SH-SY5Y (cell line): ENCODE data around the gene ZSCAN30.

Experiments used
- GATA2 ChIP-seq: IDR thresholded peaks from 2 replicates; pipeline ENCODE4 v1.6.1; 2011; ENCODE audit warnings: mild to moderate bottlenecking, low read depth, low read length
- GATA3 ChIP-seq: IDR thresholded peaks from 2 replicates; pipeline ENCODE4 v1.6.1; 2011; ENCODE audit warnings: low read depth, mild to moderate bottlenecking, low read length, moderate library complexity

Gene ZSCAN30

DNA sequence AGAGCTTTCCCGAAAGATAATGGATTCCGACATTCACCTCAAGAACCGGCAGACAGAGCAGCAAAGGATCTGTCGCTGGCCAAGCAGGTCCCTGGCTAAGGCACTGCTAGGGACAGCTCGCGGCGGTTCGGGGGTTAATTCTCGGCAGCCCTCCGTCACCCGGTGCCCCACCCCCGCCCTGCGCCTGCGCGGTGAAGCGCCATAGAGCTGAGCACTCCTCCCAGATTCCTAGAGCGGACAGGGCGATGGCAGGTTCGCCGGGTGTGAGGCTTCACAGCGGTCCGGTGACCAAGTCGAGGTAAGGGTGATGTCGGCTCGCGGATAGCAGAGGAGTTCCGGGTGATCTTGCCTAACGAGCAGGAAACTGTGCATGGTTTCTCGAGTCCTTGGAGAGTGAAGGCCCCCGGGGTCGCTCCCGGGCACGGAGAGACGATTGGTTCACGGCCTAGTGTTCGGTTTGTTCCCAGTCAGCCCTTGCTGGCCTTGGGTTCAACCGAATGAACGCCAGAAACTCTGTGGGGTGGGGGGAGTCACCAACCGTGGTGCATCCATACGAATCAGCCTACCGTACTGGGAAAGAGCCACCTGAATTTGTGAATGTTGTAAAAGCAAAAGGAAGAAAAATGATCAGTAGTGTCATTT, at the start of gene ZSCAN30:
Gene ZSCAN30 (minus strand): TSS at position 136 of the 642 bp plus-strand sequence. CDS start 25,877 bp downstream, outside the sequence.
- no peak; the same call in 1 of the 2 replicates for TF ChIP-seq GATA2

DNA sequence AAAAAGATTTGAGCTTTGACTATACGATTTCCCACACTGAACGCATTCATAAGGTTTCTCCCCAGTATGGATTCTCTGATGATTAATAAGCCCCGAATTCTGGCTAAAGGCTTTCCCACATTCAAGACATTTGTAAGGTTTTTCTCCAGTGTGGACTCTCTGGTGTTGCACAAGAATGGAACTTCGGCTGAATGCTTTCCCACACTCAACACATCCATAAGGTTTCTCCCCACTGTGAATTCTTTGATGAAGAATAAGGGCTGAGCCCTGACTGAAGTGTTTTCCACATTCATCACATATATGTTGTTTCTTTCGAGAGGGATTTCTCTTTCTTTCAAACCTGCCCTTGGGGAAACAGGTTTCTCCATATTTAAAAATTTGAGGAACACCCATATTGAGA, 47.3 kb upstream of the ZSCAN30 start:
- TF ChIP-seq GATA2: no peak
- TF ChIP-seq GATA3: no peak

DNA sequence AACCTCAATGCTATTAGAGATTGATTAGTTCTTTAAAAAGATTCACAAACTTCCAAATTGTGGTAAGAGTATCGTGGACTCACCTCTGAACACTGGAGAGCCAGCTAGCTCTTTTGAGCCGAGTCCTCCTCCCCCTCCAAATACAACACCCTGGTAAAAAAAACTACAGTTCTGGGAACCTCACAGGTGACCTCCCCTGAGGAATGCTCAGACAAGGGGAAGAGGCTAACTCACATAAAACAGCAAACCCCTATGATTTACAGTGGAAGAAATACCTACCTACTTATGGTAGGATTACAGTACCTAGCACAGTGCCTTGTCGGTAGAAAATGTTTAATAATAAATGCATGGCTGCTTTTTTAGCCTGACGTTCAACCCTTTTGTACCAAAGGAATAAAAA, 45.8 kb upstream of the ZSCAN30 start:
- TF ChIP-seq GATA2: no peak
- TF ChIP-seq GATA3: no peak

- no peak for TF ChIP-seq GATA2
- TF ChIP-seq GATA3: no peak
Measured at GRCh38 chr18:35334821-35335220, 44.8 kb upstream of the ZSCAN30 start.

- TF ChIP-seq GATA2 (no peak), GATA3 (no peak)
Measured at GRCh38 chr18:35334212-35334611, 44.2 kb upstream of the ZSCAN30 start.

DNA sequence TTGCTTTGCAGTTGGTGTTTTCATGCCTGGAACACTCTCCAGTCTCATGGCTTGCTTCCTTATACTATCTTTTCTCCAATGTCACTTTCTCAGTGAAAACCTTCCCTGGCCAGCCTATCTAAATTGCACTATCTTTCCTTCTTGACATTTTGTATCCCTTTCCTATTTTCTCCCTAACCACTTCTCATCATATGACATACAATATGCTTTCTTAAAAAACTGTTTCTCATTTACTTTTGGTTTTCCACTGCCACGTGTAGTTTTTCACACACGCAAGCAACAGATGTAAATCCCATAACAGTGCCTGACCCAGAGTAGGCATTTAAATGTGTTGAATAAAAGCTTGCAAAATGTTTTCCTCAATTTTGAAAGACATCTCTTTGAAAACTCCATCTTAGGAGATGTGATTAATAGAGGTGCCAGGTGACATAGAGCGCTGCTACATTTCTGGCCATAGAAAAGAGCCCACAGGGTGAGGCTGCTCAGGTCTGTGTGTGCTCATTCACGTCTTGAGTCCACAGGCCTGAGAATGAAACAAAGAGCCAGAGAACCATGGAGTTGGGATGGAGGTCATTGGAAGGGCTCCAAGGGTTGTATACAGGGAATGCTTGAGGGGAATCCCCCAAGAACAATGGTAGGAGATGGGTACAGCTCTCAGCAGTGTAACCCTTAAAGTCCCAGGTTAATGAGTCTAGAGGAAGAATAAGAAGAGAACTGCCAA, 41.5 kb upstream of the ZSCAN30 start:
- TF ChIP-seq GATA2: no peak
- no peak for TF ChIP-seq GATA3

DNA sequence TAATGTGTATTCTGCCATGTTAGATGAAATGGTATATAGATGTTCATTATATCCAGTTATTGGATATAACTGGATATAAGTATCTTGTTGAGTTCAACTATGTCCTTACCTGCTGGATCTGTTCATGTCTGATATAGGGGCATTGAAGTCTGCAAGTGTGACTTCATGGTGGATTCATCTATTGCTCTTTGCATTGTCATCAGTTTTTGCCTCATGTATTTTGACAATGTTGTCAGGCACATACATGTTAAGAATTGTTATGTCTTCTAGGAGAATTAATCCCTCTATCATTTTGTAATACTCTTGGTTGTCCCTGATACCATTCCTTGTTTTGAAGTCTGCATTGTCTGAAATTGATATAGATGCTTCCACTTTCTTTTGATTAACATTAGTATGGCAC, 38.8 kb upstream of the ZSCAN30 start:
- TF ChIP-seq GATA3: no peak

- no peak for TF ChIP-seq GATA2
- no peak for TF ChIP-seq GATA3
Measured at GRCh38 chr18:35326695-35327387, 36.8 kb upstream of the ZSCAN30 start.

DNA sequence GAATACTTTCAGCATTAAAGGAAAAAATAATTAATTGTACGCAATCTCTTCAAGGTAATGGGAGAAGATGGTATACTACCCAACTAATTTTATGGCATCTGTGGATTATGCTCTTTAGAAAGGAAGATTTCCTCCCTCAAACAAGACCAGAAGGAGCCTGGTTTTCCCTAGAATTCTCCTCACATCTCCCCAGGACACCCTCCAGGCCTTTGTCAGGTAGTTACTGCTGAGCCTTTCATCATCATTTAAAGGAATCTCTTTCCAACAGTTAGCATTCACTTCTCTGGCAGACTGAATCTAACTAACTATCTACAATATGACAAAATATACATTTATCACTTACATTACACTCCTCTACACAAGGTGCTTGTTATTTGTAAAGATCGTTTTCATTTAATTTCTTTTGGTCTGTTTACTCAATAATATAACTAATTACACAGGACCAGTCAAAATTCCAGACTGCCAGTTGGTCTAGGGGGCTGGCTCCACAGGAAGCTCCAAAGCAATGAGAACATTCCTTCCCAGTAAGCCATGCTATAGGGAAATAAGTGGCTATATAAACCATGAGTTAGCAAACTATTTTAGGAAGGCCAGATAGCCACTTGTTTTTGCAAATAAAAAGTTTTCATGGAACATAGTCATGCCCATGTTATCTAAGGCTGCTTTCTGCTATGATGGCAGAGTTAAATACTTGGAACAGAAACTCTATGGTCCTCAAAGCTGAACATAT, 35.1 kb upstream of the ZSCAN30 start:
- TF ChIP-seq GATA2 (no peak), GATA3 (no peak)

DNA sequence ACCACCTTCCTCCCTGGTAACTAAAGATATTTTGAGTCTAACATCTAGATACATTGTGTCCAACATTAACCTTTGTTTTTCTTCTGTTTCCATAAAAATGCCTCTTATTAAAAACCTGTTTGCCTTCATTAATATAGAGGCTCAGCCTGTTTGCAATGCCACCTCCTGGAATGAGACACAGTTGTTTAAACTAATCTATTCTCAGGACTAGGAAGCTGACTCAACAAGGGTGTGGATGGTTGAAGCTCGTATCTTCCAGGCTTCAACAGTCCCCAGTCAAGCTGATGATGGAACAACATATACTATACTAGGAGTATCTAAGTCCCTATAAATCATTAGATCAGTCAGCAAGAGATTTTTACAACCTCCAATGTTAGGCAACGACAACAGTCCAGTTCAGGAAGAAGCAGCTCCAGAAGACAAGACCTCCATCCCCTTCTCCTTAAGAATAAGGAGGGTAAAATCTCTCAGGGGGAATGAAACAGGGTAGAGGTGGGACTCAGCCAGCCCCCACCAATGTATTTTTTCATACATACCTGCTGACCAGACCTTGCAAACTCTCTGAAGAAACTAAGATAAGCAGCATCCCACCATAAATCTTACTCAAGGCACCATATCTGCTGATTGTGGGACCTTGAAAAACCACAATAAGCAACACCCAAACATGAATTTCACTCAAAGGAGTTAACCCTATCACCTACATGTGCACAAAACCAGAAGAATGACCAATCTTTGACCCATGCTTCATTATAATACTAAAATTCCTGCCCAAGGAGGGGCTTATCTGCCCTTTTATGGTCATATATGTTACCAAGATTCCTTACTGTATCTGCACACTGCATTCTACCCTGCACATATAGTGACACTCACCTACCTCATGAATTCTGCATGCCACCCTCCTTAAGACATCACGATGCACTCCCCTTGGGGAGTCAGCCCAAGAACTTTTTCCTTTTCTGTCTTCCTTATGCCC, 32.7 kb upstream of the ZSCAN30 start:
- TF ChIP-seq GATA3 (no peak), GATA2 (no peak)

DNA sequence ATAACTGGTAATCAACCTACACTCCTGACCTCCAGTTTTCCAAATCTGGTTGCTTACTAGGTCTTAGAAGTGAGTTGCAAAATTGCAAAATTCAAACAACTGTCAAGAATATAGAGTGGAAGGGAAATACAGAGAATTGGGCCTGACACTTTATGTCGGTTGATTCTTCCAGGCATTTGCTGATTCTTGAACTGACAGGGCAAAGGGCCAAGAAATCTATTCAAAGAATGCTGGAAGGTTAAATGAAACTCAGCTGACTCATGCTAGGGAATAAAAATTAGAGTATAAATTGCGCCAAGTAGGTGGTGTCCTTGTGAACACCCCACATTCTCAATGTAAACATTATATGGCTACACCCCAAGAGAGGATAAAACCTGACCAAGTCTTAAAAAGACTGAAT, 21.5 kb upstream of the ZSCAN30 start:
- TF ChIP-seq GATA3 (no peak), GATA2 (no peak)

DNA sequence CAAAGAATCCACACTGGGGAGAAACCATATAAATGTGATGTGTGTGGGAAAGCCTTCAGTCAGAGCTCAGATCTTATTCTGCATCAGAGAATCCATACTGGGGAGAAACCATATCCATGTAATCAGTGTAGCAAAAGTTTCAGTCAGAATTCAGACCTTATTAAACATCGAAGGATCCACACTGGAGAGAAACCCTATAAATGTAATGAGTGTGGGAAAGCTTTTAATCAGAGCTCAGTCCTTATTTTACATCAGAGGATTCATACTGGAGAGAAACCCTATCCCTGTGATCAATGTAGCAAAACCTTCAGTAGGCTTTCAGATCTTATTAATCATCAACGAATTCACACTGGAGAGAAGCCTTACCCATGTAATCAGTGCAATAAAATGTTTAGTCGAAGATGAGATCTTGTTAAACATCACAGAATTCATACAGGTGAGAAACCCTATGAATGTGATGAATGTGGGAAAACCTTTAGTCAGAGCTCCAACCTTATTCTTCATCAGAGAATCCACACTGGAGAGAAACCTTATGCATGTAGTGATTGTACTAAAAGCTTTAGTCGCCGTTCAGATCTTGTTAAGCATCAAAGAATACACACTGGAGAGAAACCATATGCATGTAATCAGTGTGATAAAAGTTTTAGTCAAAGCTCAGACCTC, 16.7 kb upstream of the ZSCAN30 start:
- TF ChIP-seq GATA3: no peak
- no peak for TF ChIP-seq GATA2

- TF ChIP-seq GATA2: no peak
- no peak for TF ChIP-seq GATA3
Measured at GRCh38 chr18:35303610-35304009, 13.6 kb upstream of the ZSCAN30 start.
